ENCODE measurements around the gene SLIT3. TPM values are rescaled to one million over a fixed set of nuclear protein-coding genes. Genes with fewer than 3 reads are reported as not detected.

Gene SLIT3
- total RNA-seq, 2 experiments from 2014 or later: not detected

DNA sequence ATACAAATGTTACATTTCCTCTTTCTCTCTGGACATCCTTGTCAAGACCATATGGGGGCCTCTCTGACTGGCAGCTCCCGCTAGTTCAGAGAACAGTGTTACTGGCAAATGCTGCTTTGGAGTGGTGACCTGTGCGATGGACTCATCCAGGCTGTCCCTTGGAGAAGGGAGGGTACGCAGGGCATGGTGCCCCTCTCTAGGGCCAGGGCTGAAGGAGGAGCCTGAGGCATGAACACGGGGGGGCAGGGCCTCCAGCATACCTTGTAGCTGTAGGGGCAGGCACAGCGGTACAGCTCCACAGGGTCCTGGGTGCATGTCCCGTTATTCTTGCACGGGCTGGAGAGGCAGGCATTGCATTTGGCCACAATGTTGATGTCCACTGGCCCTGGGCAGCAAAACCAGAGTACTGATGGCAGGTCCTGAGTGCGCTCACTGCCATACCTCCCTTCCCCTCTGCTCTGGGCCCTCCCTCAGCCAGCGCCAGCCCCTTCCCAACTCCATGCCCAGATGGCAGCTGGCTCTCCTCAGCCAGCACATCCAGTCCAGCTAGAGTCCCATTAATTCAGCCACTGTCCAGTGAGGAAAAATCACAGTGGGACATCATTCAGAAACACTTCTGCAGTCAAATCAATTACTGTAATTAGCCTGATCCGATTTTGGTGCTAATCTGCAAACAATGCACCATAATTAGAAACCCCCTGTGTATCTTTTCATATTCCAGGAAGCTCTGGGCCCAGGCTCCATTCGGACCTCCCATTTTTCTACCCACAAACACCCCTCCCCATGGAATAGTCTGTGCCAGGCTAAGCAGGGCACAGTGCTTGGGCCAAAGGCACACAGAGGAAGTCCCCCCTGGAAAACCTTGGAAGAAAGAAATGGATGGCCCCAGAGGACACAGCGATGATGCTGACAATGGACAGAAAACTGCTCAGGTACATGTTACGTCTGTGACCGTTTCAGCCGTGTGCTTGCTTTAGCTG lies 592.9 kb downstream of the SLIT3 start:
- Mint-ChIP-seq H3K4me1 (ENCODE audit: low read depth) (no peaks in the 10 kb centered on the region), H3K4me3 (no peak overlapping the region), H3K27me3 (no peaks in the 10 kb centered on the region), H3K36me3 (ENCODE audit: low read depth) (no peaks in the 10 kb centered on the region), H3K27ac (no peak overlapping the region), H3K9me3 (no peaks in the 10 kb centered on the region)
- POLR2A ChIA-PET: no interaction called here
- TF ChIP-seq, protein P1, sequence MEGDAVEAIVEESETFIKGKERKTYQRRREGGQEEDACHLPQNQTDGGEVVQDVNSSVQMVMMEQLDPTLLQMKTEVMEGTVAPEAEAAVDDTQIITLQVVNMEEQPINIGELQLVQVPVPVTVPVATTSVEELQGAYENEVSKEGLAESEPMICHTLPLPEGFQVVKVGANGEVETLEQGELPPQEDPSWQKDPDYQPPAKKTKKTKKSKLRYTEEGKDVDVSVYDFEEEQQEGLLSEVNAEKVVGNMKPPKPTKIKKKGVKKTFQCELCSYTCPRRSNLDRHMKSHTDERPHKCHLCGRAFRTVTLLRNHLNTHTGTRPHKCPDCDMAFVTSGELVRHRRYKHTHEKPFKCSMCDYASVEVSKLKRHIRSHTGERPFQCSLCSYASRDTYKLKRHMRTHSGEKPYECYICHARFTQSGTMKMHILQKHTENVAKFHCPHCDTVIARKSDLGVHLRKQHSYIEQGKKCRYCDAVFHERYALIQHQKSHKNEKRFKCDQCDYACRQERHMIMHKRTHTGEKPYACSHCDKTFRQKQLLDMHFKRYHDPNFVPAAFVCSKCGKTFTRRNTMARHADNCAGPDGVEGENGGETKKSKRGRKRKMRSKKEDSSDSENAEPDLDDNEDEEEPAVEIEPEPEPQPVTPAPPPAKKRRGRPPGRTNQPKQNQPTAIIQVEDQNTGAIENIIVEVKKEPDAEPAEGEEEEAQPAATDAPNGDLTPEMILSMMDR (IDR thresholded peaks at IDR 0.05): no peak
- Histone ChIP-seq H3K27me3 (ENCODE audit: control insufficient read depth in 1 of 2, insufficient read depth in 2 of 2, low read length in 2 of 2) (no peaks in the 10 kb centered on the region), H3K27ac (ENCODE audit: low read depth in 1 of 2, low read length in 2 of 2) (no peak overlapping the region), H3K4me3 (ENCODE audit: low read length) (no peak overlapping the region), H3K36me3 (ENCODE audit: insufficient read depth, low read length) (no peaks in the 10 kb centered on the region), H3K9me3 (ENCODE audit: control insufficient read depth in 1 of 2, insufficient read depth in 1 of 2, low read length in 2 of 2) (no peaks in the 10 kb centered on the region), H3K4me1 (ENCODE audit: insufficient read depth, low read length) (no peaks in the 10 kb centered on the region)
- no peak for ATAC-seq (ENCODE audit: poor library complexity)
- no peak for DNase-seq
- intact Hi-C loops (cut with DNase I, micrococcal nuclease): no loop called here
- CTCF ChIA-PET: interaction anchor here (0.7 kb wide), 1 partner anchor 135 kb away, joined by 3 read pairs; no protein-coding TSS in a partner anchor

DNA sequence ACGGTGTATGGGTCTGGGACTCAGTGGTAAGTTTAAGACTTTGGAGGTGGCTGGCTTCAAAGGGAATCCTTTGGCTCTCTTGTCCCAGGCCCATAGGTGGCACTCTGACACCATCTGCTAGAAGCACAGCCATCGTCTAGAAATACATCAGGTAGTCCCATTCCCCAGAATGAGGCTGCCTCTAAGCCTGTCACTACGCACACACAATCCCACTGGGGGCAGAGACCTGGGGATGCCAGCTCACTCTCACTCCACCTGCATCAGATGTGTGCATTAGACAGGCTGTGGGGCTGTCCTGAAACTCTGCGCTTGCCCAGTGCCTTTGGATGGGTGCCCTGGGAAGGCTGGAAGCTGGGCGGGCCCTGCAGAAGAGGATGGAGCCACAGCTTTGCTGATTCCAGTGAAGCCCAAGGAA lies 594.3 kb downstream of the SLIT3 start:
- CTCF ChIA-PET: no interaction called here
- Histone ChIP-seq H3K4me3 (ENCODE audit: low read length) (no peak overlapping the region), H3K36me3 (ENCODE audit: insufficient read depth, low read length) (no peaks in the 10 kb centered on the region), H3K9me3 (ENCODE audit: control insufficient read depth in 1 of 2, insufficient read depth in 1 of 2, low read length in 2 of 2) (no peaks in the 10 kb centered on the region), H3K27ac (ENCODE audit: low read depth in 1 of 2, low read length in 2 of 2) (no peak overlapping the region), H3K4me1 (ENCODE audit: insufficient read depth, low read length) (no peaks in the 10 kb centered on the region), H3K27me3 (ENCODE audit: control insufficient read depth in 1 of 2, insufficient read depth in 2 of 2, low read length in 2 of 2) (no peaks in the 10 kb centered on the region)
- ATAC-seq (ENCODE audit: poor library complexity) (no peak), DNase-seq (peak in 1 of 14 experiments; percentile 10)
- intact Hi-C loops (cut with DNase I, micrococcal nuclease): no loop called here
- Mint-ChIP-seq H3K36me3 (ENCODE audit: low read depth) (no peaks in the 10 kb centered on the region), H3K27me3 (no peaks in the 10 kb centered on the region), H3K4me3 (no peak overlapping the region), H3K27ac (no peak overlapping the region), H3K4me1 (ENCODE audit: low read depth) (no peaks in the 10 kb centered on the region), H3K9me3 (no peaks in the 10 kb centered on the region)
- POLR2A ChIA-PET: no interaction called here
- TF ChIP-seq, protein P1 (IDR thresholded peaks at IDR 0.05): no peak

DNA sequence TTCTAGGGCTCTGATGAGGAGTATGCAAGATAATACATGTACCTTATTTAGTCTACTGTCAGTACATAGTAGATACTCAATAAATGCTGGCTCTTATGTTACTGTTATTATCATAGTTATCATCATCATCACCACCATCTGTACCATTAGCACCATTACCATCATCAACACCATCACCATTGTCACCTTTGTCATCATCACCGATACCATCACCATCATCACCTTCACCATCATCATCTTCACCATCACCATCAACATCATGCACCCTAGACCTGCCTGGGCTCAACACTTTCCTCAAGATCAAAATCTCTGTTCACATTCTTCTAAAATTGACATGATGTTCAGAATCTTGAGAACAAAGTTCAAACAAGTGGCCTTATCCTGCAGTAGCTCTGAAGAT lies 595.6 kb downstream of the SLIT3 start:
- H3K9me3 Mint-ChIP-seq: no peaks in the 10 kb centered on the region
- intact Hi-C loops (cut with DNase I, micrococcal nuclease): no loop called here
- Histone ChIP-seq H3K4me3 (ENCODE audit: low read length) (no peak overlapping the region), H3K4me1 (ENCODE audit: insufficient read depth, low read length) (no peaks in the 10 kb centered on the region), H3K36me3 (ENCODE audit: insufficient read depth, low read length) (no peaks in the 10 kb centered on the region), H3K27ac (ENCODE audit: low read depth in 1 of 2, low read length in 2 of 2) (no peak overlapping the region), H3K27me3 (ENCODE audit: control insufficient read depth in 1 of 2, insufficient read depth in 2 of 2, low read length in 2 of 2) (no peaks in the 10 kb centered on the region), H3K9me3 (ENCODE audit: control insufficient read depth in 1 of 2, insufficient read depth in 1 of 2, low read length in 2 of 2) (no peaks in the 10 kb centered on the region)
- H3K27me3 Mint-ChIP-seq: no peaks in the 10 kb centered on the region
- ChIA-PET POLR2A (no interaction called here), CTCF (no interaction called here)
- DNase-seq (no peak), ATAC-seq (ENCODE audit: poor library complexity) (no peak)
- no peak overlapping the region for H3K27ac Mint-ChIP-seq
- H3K36me3 Mint-ChIP-seq (ENCODE audit: low read depth): no peaks in the 10 kb centered on the region
- H3K4me1 Mint-ChIP-seq (ENCODE audit: low read depth): no peaks in the 10 kb centered on the region
- H3K4me3 Mint-ChIP-seq: no peak overlapping the region
- TF ChIP-seq, protein P1 (IDR thresholded peaks at IDR 0.05): no peak
